Body of pancreas (tissue), 4 donors: ENCODE results near the gene CACYBP.

Experiments used
- CTCF ChIP-seq, 7 experiments: fragments of 450-650 bp in 4 of 7; fragments of 200-600 bp in 3 of 7; sonication (generic) in 3 of 7; IDR thresholded peaks; one replicate each; pipeline ENCODE4 v1.5.1; 2016 to 2019; ENCODE audit warnings: antibody characterized with exemption in 7 of 7
- POLR2A ChIP-seq, 3 donors: fragments of 450-650 bp; IDR thresholded peaks; one replicate each; pipeline ENCODE4 v1.6.1; 2016; ENCODE audit warnings: antibody characterized with exemption in 3 of 3, mild to moderate bottlenecking in 2 of 3

GRCh38 chr1:174971466-174971865, 28.3 kb upstream of the CACYBP start:
- no peak for TF ChIP-seq CTCF (IDR thresholded peaks at IDR 0.05)
- no peak for TF ChIP-seq POLR2A (IDR thresholded peaks at IDR 0.05)
